A673 (cell line): ENCODE measurements around the gene DHRS3. TPM values are rescaled to one million over a fixed set of nuclear protein-coding genes. Genes with fewer than 3 reads are reported as not detected.

ENCODE experiments used
- BruUV-seq: library from RNA; stranded (reverse); fragments of 400-500 nt; replicated peaks from 2 replicates; lab custom pipeline; 2021; lab: Mats Ljungman, UMichigan
- CTCF ChIA-PET: fragments of 300-600 bp; sonication (Branson Sonifier 250); formaldehyde crosslinking; loops from one replicate; lab custom pipeline; 2022; ENCODE audit warnings: antibody characterized with exemption; lab: Charles Lee
- POLR2A ChIA-PET: fragments of 300-600 bp; sonication (Branson Sonifier 250); formaldehyde crosslinking; loops from one replicate; lab custom pipeline; 2022; ENCODE audit warnings: antibody characterized with exemption; ENCODE audit not compliant: low non-redundant PET; lab: Charles Lee
- DNase-seq: peaks from one replicate; pipeline ENCODE4 v3.0.0-alpha.2; 2015; ENCODE audit warnings: low spot score
- H3K27ac ChIP-seq: fragments of 200-600 bp; sonication (generic); 2 replicates; pipeline ENCODE4 v1.5.1; 2016; ENCODE audit warnings: mixed run types, low read depth, mild to moderate bottlenecking, mixed read lengths, antibody characterized with exemption, low read length; ENCODE audit not compliant: poor library complexity, severe bottlenecking
- H3K27me3 ChIP-seq: fragments of 200-600 bp; sonication (generic); replicated peaks from 2 replicates; pipeline ENCODE4 v1.6.1; 2017; ENCODE audit warnings: mixed run types, low read depth, mild to moderate bottlenecking, mixed read lengths, antibody characterized with exemption, low read length; ENCODE audit not compliant: insufficient read depth, poor library complexity
- H3K36me3 ChIP-seq: fragments of 200-600 bp; sonication (generic); 2 replicates; pipeline ENCODE4 v1.6.1; 2016; ENCODE audit warnings: mixed run types, mild to moderate bottlenecking, mixed read lengths, antibody characterized with exemption, low read length; ENCODE audit not compliant: insufficient read depth, poor library complexity, severe bottlenecking
- H3K4me1 ChIP-seq: fragments of 200-600 bp; sonication (generic); 2 replicates; pipeline ENCODE4 v1.6.1; 2017; ENCODE audit warnings: mixed run types, mild to moderate bottlenecking, mixed read lengths, antibody characterized with exemption, low read length; ENCODE audit not compliant: insufficient read depth, poor library complexity, severe bottlenecking
- H3K4me3 ChIP-seq: fragments of 200-600 bp; sonication (generic); 2 replicates; pipeline ENCODE4 v1.5.1; 2016; ENCODE audit warnings: low read depth, mixed run types, mild to moderate bottlenecking, mixed read lengths, low read length; ENCODE audit not compliant: poor library complexity, severe bottlenecking
- H3K9me3 ChIP-seq: fragments of 200-600 bp; sonication (generic); 2 replicates; pipeline ENCODE4 v1.6.1; 2016; ENCODE audit warnings: mixed run types, low read depth, mild to moderate bottlenecking, mixed read lengths, antibody characterized with exemption, low read length; ENCODE audit not compliant: poor library complexity, severe bottlenecking
- CTCF ChIP-seq: fragments of 300-800, 200-600 bp; sonication (generic); conservative IDR thresholded peaks from 2 replicates; pipeline ENCODE4 v1.5.1; 2017; ENCODE audit warnings: low read depth, mild to moderate bottlenecking, antibody characterized with exemption, low read length, moderate library complexity, mixed read lengths
- EZH2 ChIP-seq: fragments of 200-600 bp; sonication (generic); IDR thresholded peaks from 2 replicates; pipeline ENCODE4 v1.6.1; 2017; ENCODE audit warnings: borderline replicate concordance, low read depth, mild to moderate bottlenecking, mixed read lengths, antibody characterized with exemption, low read length; ENCODE audit not compliant: poor library complexity, severe bottlenecking
- intact Hi-C: fragments of 100-400 bp; cut with micrococcal nuclease; formaldehyde crosslinking; loops from one replicate; pipeline ENCODE4 v1.10.0; 2022; ENCODE audit not compliant: unreplicated experiment
- total RNA-seq: library from RNA; stranded (reverse); gene quantifications from 2 replicates; pipeline ENCODE4 v1.2.3, GENCODE V29; 2021

DHRS3 gene
- total RNA-seq, 1 experiment from 2014 or later, result 2.4 TPM

- ChIA-PET POLR2A (no interaction called here), CTCF (interaction anchor here (0.5 kb wide), 1 partner anchor 79 kb away, joined by 9 read pairs; no protein-coding TSS in a partner anchor)
- DNase-seq, result no peak
- BruUV-seq, result no TSS peak
- intact Hi-C loops, result no loop called here
- Histone ChIP-seq H3K9me3 (no peaks in the 10 kb centered on the region), H3K27me3 (no peaks in the 10 kb centered on the region), H3K36me3 (no peaks in the 10 kb centered on the region), H3K4me1 (no peaks in the 10 kb centered on the region), H3K27ac (no peak overlapping the region), H3K4me3 (no peak overlapping the region)
- no peak for TF ChIP-seq EZH2
- TF ChIP-seq CTCF, result no peak
These were observed 36.8 kb downstream of the DHRS3 start for GRCh38 chr1:12581179-12581578.

- TF ChIP-seq CTCF (no peak), EZH2 (no peak)
- Histone ChIP-seq H3K9me3 (no peaks in the 10 kb centered on the region), H3K4me3 (no peak overlapping the region), H3K27me3 (no peaks in the 10 kb centered on the region), H3K27ac (no peak overlapping the region), H3K4me1 (no peaks in the 10 kb centered on the region), H3K36me3 (no peaks in the 10 kb centered on the region)
- CTCF ChIA-PET, result interaction anchor here (0.5 kb wide), 1 partner anchor 78 kb away, joined by 9 read pairs; no protein-coding TSS in a partner anchor
- BruUV-seq, result no TSS peak
- intact Hi-C loops, result no loop called here
- DNase-seq, result peak; percentile 19
- POLR2A ChIA-PET, result no interaction called here
These were observed 37.7 kb downstream of the DHRS3 start for GRCh38 chr1:12580054-12580887.

DNA sequence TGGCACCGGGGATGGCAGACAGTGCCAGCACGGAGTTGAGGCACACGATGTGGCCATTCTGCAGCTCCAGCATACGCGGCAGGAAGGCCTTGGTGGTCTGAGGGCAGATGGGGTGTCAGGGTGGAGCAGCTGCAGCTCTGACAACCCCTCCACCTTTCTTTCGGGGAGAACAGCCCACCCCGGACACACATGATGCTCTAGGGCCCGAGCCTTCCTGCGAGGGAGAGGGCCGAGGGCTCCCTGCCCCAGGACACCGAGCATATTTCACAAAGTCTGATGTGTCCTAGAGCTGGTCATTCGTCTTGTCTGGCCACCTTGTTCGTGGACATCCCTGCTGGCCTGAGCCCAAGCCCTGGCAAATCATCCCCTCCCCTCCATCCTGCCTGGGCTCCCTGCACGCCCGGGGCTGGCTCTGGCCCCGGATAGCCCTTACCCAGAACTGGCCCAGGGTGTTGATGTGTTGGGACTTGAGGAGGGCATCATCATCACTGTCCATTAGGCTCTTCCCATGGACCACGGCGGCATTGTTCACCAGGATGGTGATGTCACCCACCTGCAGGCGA, 39.1 kb downstream of the DHRS3 start:
- BruUV-seq, result no TSS peak
- Histone ChIP-seq H3K4me3 (no peak overlapping the region), H3K4me1 (no peaks in the 10 kb centered on the region), H3K27me3 (no peaks in the 10 kb centered on the region), H3K36me3 (no peaks in the 10 kb centered on the region), H3K9me3 (no peaks in the 10 kb centered on the region), H3K27ac (no peak overlapping the region)
- ChIA-PET POLR2A (no interaction called here), CTCF (no interaction called here)
- intact Hi-C loops, result no loop called here
- TF ChIP-seq EZH2 (no peak), CTCF (no peak)
- DNase-seq, result no peak
